Liver (tissue), 9 donors: ENCODE results near the gene METTL23. TPM values are rescaled to one million over a fixed set of nuclear protein-coding genes. Genes with fewer than 3 reads are reported as not detected.

Source experiments
- DNase-seq: peaks from one replicate; pipeline ENCODE4 v3.0.0-alpha.2; 2017; ENCODE audit warnings: low spot score
- H3K27ac ChIP-seq, 2 donors: one replicate each; pipeline ENCODE4 v1.7.0; 2013; ENCODE audit warnings: inconsistent platforms in 2 of 2, low read length in 2 of 2, control low read depth in 1 of 2, low read depth in 1 of 2, mild to moderate bottlenecking in 1 of 2
- H3K27me3 ChIP-seq, 4 donors: one replicate each; pipeline versions ENCODE4 v1.6.1 to v1.7.0; 2013; ENCODE audit warnings: low read length in 3 of 4, inconsistent platforms in 1 of 4, mild to moderate bottlenecking in 1 of 4, moderate library complexity in 1 of 4; ENCODE audit not compliant: control insufficient read depth in 4 of 4, insufficient read depth in 4 of 4
- H3K36me3 ChIP-seq, 4 donors: one replicate each; pipeline versions ENCODE4 v1.6.1 to v1.7.0; 2013; ENCODE audit warnings: low read length in 3 of 4, mild to moderate bottlenecking in 3 of 4, low read depth in 1 of 4, moderate library complexity in 1 of 4; ENCODE audit not compliant: control insufficient read depth in 4 of 4, insufficient read depth in 3 of 4
- H3K4me1 ChIP-seq, 4 donors: one replicate each; pipeline versions ENCODE4 v1.6.1 to v1.7.0; 2013; ENCODE audit warnings: low read length in 3 of 4, mild to moderate bottlenecking in 3 of 4, moderate library complexity in 1 of 4; ENCODE audit not compliant: control insufficient read depth in 4 of 4, insufficient read depth in 4 of 4
- H3K4me3 ChIP-seq, 3 donors: one replicate each; pipeline versions ENCODE4 v1.6.1 to v1.7.0; 2013; ENCODE audit warnings: low read length in 3 of 3, control low read depth in 1 of 3, low read depth in 1 of 3, mild to moderate bottlenecking in 1 of 3
- H3K9ac ChIP-seq, 2 donors: one replicate each; pipeline ENCODE4 v1.7.0; 2013; ENCODE audit warnings: low read length in 2 of 2, mild to moderate bottlenecking in 2 of 2, moderate library complexity in 2 of 2, control low read depth in 1 of 2, low read depth in 1 of 2
- H3K9me3 ChIP-seq, 4 donors: one replicate each; pipeline versions ENCODE4 v1.6.1 to v1.7.0; 2013; ENCODE audit warnings: low read length in 3 of 4; ENCODE audit not compliant: control insufficient read depth in 4 of 4
- ATF3 ChIP-seq: IDR thresholded peaks from 2 replicates; pipeline ENCODE4 v1.6.1; 2016; ENCODE audit warnings: antibody characterized with exemption
- CTCF ChIP-seq: fragments of 150-350 bp; IDR thresholded peaks from 2 replicates; pipeline ENCODE4 v1.5.1; 2017; ENCODE audit warnings: improper control_type of control experiment, low read depth, low read length; ENCODE audit not compliant: missing input control
- EGR1 ChIP-seq, 2 donors: IDR thresholded peaks; 2 replicates each; pipeline ENCODE4 v1.6.1; 2016 to 2018; ENCODE audit warnings: antibody characterized with exemption in 2 of 2, low read depth in 2 of 2
- FOXA1 ChIP-seq: IDR thresholded peaks from 2 replicates; pipeline ENCODE4 v1.6.1; 2016; ENCODE audit warnings: antibody characterized with exemption
- FOXA2 ChIP-seq: IDR thresholded peaks from 2 replicates; pipeline ENCODE4 v1.6.1; 2016; ENCODE audit warnings: antibody characterized with exemption
- GABPA ChIP-seq, 2 donors: IDR thresholded peaks in 1 of 2; conservative IDR thresholded peaks in 1 of 2; 2 replicates each; pipeline ENCODE4 v1.6.1; 2016; ENCODE audit warnings: antibody characterized with exemption in 2 of 2, mild to moderate bottlenecking in 1 of 2, moderate library complexity in 1 of 2
- HNF4A ChIP-seq, 2 donors: conservative IDR thresholded peaks; 2 replicates each; pipeline ENCODE4 v1.6.1; 2016; ENCODE audit warnings: antibody characterized with exemption in 2 of 2, mild to moderate bottlenecking in 2 of 2
- HNF4G ChIP-seq: IDR thresholded peaks from 2 replicates; pipeline ENCODE4 v1.6.1; 2016; ENCODE audit warnings: antibody characterized with exemption
- JUND ChIP-seq, 2 donors: IDR thresholded peaks; 2 replicates each; pipeline ENCODE4 v1.6.1; 2016; ENCODE audit warnings: antibody characterized with exemption in 2 of 2
- MAX ChIP-seq: IDR thresholded peaks from 2 replicates; pipeline ENCODE4 v1.6.1; 2016; ENCODE audit warnings: antibody characterized with exemption
- NR2F2 ChIP-seq: IDR thresholded peaks from 2 replicates; pipeline ENCODE4 v1.6.1; 2016; ENCODE audit warnings: antibody characterized with exemption
- RAD21 ChIP-seq, 2 donors: IDR thresholded peaks; 2 replicates each; pipeline ENCODE4 v1.6.1; 2016; ENCODE audit warnings: antibody characterized with exemption in 2 of 2, mild to moderate bottlenecking in 2 of 2
- REST ChIP-seq: IDR thresholded peaks from 2 replicates; pipeline ENCODE4 v1.6.1; 2016; ENCODE audit warnings: antibody characterized with exemption, mild to moderate bottlenecking
- RXRA ChIP-seq, 2 donors: IDR thresholded peaks; 2 replicates each; pipeline ENCODE4 v1.6.1; 2017 to 2018; ENCODE audit warnings: antibody characterized with exemption in 2 of 2, mild to moderate bottlenecking in 1 of 2
- SP1 ChIP-seq: IDR thresholded peaks from 2 replicates; pipeline ENCODE4 v1.6.1; 2018; ENCODE audit warnings: antibody characterized with exemption, mild to moderate bottlenecking
- TAF1 ChIP-seq: conservative IDR thresholded peaks from 2 replicates; pipeline ENCODE4 v1.6.1; 2016; ENCODE audit warnings: antibody characterized with exemption, mild to moderate bottlenecking
- YY1 ChIP-seq: IDR thresholded peaks from 2 replicates; pipeline ENCODE4 v1.6.1; 2016; ENCODE audit warnings: antibody characterized with exemption, mild to moderate bottlenecking
- ZBTB33 ChIP-seq: IDR thresholded peaks from 2 replicates; pipeline ENCODE4 v1.6.1; 2016; ENCODE audit warnings: antibody characterized with exemption
- WGBS: extraction: QIAGEN DNeasy Blood & Tissue Kit; methylation state at CpG from one replicate; pipeline ENCODE4 v1.1.7; 2013; 5-methylcytosine and 5-hydroxymethylcytosine counted together
- polyA plus RNA-seq, 2 donors: library from polyadenylated mRNA; stranded (reverse) in 1 of 2; unstranded in 1 of 2; fragments of 200-250 nt in 1 of 2; fragments of >200 nt in 1 of 2; fragmentation: Nextera tagmentation in 1 of 2; extraction: Ambion mirVana in 1 of 2; gene quantifications; one replicate each; pipeline versions ENCODE4 v1.2.1 to v1.2.3, GENCODE V29; 2013 to 2015
- total RNA-seq, 2 donors: library from RNA; depleted of rRNA; stranded (reverse); fragments of >200 nt; gene quantifications; one replicate each; pipeline ENCODE4 v1.2.3, GENCODE V29; 2014
- donor health status: healthy.
- donor health status: healthy.
- donor health status: healthy.
- donor health status: healthy.
- donor health status: healthy.

METTL23 gene
- total and polyA plus RNA-seq, 4 donors, result 15.6 to 37.2 (median 22.1) TPM

- Histone ChIP-seq H3K9me3 (no peaks in the 10 kb centered on the region), H3K27ac (peak within 1 kb of the TSS; percentile 93 to 99), H3K4me1 (peaks cover 1 to 50% (median 44%) of the 10 kb centered on the region in 4 donors), H3K9ac (peak within 1 kb of the TSS; percentile 99), H3K4me3 (peak within 1 kb of the TSS; percentile 96 to 100 (median 99)), H3K27me3 (no peaks in the 10 kb centered on the region), H3K36me3 (peaks cover 7 to 31% (median 20%) of the 10 kb centered on the region in 4 donors)
- WGBS, result under 1% methylated on average over 60 of the region's 60 CpGs
- TF ChIP-seq RAD21 (IDR thresholded peaks at IDR 0.05) (no peak), ZBTB33 (peak; percentile 59), HNF4A (conservative IDR thresholded peaks at IDR 0.05) (no peak), FOXA1 (no peak), YY1 (peak; percentile 99), EGR1 (IDR thresholded peaks at IDR 0.05; ENCODE audit: low read depth in 2 of 2) (peak; percentile 11 to 36), JUND (IDR thresholded peaks at IDR 0.05) (no peak), REST (peak; percentile 96), SP1 (peak; percentile 88), ATF3 (no peak), FOXA2 (no peak), CTCF (no peak), GABPA (IDR thresholded peaks at IDR 0.05 in 1 of 2, conservative IDR thresholded peaks at IDR 0.05 in 1 of 2) (peak in 1 of 2 donors; percentile 88), HNF4G (no peak), TAF1 (peak; percentile 99), MAX (peak; percentile 64), RXRA (IDR thresholded peaks at IDR 0.05) (no peak), NR2F2 (peak; percentile 8)
- DNase-seq, result peak; percentile 98
Observed at GRCh38 chr17:76737082-76737675, 10.5 kb downstream of the METTL23 start, which contains the start of gene SRSF2. Gene SRSF2 (minus strand): TSS chr17:76737331. CDS start chr17:76737160, 171 bp downstream.
